NCI-H1417 treated with DMSO at 0.1 percent for 48 hours (cell line): ENCODE measurements around the gene RIMS4.

Experiments used
- DNase-seq: peaks from one replicate; lab custom pipeline; 2025; lab: John Stamatoyannopoulos, UW

Gene RIMS4

GRCh38 chr20:44719841-44720240, 90.5 kb downstream of the RIMS4 start:
- no peak for DNase-seq

DNA sequence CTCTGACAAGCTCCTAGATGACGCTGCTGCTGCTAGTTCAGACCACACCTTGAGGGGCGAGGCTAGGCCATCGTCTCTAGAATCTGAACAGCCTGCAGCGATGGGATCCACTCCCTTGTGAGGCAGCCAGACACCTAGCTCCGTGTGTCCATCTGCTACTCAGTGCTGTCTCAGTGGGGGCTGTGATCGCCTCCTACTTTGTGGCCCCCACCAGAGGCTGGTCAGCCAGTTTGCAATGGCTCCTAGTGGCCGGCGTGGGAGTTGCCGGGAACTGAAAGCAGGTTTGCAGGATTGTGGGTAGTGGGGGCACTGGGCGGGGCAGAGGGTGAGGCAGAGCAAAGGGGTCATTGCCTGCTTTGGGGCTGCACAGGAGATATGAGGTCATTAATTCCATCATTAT, 92.4 kb downstream of the RIMS4 start:
- no peak for DNase-seq

DNA sequence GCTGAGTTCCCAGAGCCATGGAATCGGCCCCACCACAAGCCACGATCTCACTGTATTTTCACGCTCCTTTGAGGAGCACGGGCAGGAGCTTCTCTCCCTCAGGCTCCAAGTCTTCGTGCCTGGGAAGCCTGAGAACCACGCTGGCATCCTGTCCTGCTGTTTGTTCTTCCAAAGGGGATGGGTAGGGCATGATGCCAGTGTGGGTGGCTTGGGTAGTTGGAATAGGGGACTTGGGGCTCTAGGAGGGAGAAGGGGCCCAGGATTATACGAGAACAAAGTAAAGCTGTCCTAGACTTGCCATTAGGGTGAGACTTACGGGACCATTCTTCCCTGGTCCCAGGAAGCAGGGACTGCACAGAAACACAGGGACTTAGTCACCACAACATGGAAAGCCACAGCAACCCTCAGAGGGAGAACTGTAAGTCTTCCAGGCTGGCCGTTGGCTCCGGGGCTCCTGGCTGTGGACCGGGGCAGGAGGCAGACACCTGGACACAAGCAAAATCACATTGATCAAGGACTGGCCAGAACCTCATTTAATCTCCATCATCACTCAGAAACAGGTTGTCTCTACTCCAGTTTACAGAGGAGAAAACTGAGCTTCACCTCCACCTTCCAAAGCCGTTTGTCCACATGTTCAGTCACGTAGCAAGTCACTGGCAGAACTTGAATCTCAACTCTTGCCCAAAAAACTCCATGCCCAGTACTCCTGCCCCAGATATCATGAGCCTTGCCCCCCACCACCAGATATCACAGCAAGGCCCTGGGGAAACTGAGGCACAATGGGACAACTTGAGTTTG, 93.8 kb downstream of the RIMS4 start:
- no peak for DNase-seq

GRCh38 chr20:44715499-44716308, 94.6 kb downstream of the RIMS4 start:
- DNase-seq: no peak

GRCh38 chr20:44714701-44715498, 95.4 kb downstream of the RIMS4 start, which contains the start of gene CCN5:
TSS of gene CCN5 (plus strand) at chr20:44715369. CDS start at chr20:44715391, 22 bp downstream.
- DNase-seq: no peak

DNA sequence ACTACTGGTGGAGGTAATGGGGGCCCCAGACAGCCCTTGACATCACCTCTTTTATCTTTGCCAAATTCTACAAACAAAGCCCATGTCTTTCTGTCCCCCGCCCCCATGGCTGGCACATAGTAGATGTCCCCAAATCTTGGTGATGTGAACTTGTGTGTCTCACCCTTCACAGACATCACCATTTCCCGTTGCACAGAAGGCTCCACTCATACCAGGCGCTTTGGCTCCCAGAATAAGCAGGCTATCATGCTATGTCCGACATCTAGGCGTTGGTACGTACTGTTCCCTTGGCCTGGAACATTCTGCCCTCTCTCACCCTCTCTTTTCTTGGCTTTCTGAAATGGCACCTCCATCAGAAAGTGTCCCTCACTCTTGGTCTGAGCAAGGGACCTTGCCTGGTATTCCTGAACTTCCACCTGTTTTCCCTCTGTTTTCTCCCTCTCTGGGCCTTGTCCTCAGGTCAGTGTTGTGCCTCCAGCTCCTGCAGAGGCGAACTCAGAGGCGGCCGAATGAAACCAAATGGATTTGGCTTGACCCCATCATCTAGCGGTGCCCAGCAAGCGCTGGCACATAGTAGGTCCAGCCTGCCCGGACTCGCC, 96.1 kb downstream of the RIMS4 start:
- DNase-seq: no peak

DNA sequence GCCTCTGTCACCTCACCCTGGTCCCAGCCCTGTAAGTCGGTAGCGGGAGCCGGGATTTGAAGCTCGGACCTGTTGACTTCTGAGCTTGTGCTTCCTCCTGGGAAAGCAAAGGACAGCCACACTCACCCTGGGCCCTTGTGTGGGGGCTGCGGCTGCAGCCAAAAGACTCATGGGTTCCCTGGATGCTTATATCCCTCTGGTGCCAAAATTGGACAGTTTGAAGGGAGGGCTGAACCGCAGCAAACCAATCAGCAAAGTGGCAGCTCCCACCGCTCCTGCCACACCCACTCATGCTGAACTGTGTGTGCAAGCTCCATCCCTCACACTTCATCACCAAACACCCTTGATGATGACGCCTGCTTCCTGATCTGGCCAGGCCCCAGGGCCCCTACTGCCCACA, 99.1 kb downstream of the RIMS4 start:
- DNase-seq: no peak

DNA sequence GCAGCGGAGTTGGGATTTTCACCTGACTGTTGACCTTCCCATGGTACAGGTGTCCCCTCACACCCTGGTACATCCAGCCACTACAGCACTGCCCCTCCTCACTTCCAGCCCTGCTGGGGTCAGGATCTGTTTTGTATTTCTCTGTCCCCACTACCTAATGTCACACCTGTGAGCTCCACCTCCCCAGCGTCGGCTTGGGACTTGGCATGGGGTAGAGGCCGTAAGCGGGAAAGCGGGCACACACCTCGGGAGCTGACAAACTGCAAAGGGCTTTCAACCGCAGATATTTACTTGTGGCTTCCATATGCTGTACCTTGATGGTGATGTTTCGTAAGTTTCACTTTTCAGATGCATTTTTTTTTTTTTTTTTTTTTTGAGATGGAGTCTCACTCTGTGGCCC, 100.5 kb downstream of the RIMS4 start:
- no peak for DNase-seq

- DNase-seq: no peak
Measured at GRCh38 chr20:44709380-44709779, 101.0 kb downstream of the RIMS4 start.

DNA sequence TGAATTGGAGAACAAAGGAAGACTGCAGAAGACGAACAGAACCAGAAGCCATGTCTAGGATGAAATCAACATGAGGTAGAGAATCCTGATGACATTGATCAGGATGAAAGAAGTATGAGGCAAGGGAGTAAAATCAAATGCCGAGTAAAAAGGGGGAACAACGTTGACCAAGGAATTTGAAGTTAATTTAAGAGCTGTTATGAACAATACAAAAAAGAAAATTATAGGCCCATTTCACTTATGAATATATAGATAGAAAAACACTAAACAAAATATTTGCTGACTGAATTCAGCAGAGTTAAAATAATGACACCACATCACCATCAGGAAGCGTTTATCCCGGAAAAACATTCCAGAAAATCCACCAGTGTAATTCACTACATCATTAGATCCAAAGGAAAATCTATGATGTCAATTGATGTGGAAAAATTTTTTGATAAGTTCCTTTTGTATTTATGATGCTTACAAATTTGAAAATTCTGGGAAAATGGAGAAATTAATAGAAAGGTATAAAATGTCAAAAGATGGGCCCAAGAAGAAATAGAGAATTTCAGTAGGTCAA, 103.2 kb downstream of the RIMS4 start:
- no peak for DNase-seq

GRCh38 chr20:44706301-44707017, 103.9 kb downstream of the RIMS4 start:
- no peak for DNase-seq

- DNase-seq: no peak
Measured at GRCh38 chr20:44705364-44706094, 104.8 kb downstream of the RIMS4 start.

GRCh38 chr20:44704551-44704971, 105.8 kb downstream of the RIMS4 start:
- no peak for DNase-seq

GRCh38 chr20:44703956-44704488, 106.3 kb downstream of the RIMS4 start:
- DNase-seq: no peak

DNA sequence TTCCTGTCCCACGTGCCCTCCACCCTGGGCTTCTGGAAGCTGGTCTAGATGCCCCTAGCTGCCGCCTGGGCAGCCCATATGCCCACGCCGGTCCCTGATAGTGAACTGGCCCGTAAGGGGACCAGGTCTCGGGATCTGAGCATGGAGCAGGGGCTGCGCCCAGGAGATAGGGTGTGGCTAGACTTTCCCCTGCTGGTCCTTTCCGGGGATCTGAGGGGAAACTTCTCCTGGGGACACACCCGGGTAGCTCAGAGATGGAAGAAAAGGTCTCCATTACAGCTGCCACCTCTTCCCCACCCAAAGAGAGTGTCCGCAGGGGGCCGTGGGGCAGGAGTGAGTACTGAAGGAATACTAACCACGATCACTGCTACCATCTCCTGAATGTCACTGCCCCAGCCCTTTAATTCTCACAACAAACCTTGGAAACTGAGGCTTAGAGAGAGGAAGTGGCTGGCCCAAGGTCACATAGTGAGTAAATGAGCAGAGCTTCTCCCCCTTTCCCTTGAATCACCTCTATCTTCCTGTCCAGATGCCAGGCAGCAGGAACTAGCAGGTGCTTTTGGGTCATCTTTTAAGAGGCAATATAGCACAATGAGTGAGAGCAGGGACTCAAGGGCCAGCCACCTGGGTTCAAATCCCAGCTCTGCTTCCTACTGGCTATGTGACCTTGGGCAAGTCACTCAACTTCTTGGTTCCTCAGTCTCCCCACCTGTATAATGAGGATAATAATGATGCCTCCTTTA, 107.0 kb downstream of the RIMS4 start:
- no peak for DNase-seq

DNA sequence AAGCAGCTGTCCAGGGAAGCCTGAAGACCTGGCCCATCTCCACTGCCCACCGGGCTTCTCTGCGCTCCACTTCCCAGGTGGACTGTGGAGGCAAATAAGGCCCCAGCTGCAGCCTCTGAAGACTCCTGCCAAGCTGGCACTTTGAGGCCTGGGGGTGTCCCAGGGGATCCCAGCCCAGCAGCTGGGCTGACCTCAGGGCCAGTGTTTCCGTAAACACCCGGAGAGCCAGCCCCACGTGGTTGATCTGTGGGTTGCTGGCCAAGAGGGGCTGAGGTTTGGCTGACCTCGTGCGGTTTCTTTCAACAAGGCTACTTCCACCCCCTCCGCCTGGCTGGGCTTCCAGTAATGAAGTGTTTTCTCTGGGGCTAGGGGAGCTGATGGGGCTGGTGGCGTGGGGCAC, 107.6 kb downstream of the RIMS4 start:
- no peak for DNase-seq

GRCh38 chr20:44701858-44702256, 108.5 kb downstream of the RIMS4 start:
- no peak for DNase-seq
